Effector memory CD4-positive, alpha-beta T cell (primary cell): ENCODE data around the gene CCDC110.

Source experiments
- DNase-seq, 3 donors: peaks; one replicate each; pipeline ENCODE4 v3.0.0-alpha.2; 2020
- H3K27ac ChIP-seq: 2 replicates; pipeline ENCODE4 v1.7.0; 2013; ENCODE audit warnings: mild to moderate bottlenecking, low read length, moderate library complexity; ENCODE audit not compliant: insufficient read depth, poor library complexity, severe bottlenecking
- H3K27me3 ChIP-seq: replicated peaks from 2 replicates; pipeline ENCODE4 v1.7.0; 2013; ENCODE audit warnings: mild to moderate bottlenecking, low read length; ENCODE audit not compliant: insufficient read depth, control insufficient read depth, poor library complexity, severe bottlenecking
- H3K36me3 ChIP-seq: 2 replicates; pipeline ENCODE4 v1.7.0; 2013; ENCODE audit warnings: mild to moderate bottlenecking, low read length, moderate library complexity; ENCODE audit not compliant: control insufficient read depth, insufficient read depth
- H3K4me1 ChIP-seq: 2 replicates; pipeline ENCODE4 v1.7.0; 2013; ENCODE audit warnings: low read length, mild to moderate bottlenecking; ENCODE audit not compliant: control insufficient read depth, insufficient read depth, poor library complexity, severe bottlenecking
- H3K4me3 ChIP-seq: 2 replicates; pipeline ENCODE4 v1.7.0; 2013; ENCODE audit warnings: low read length, low read depth, mild to moderate bottlenecking; ENCODE audit not compliant: insufficient read depth, poor library complexity, severe bottlenecking
- H3K9me3 ChIP-seq: 2 replicates; pipeline ENCODE4 v1.7.0; 2013; ENCODE audit warnings: mild to moderate bottlenecking, low read length, moderate library complexity; ENCODE audit not compliant: control insufficient read depth

CCDC110 gene

GRCh38 chr4:185508181-185508580 is 36.6 kb upstream of the CCDC110 start:
- no peaks in the 10 kb centered on the region for H3K9me3 ChIP-seq
- peaks cover 9% of the 10 kb centered on the region for H3K27me3 ChIP-seq
- H3K4me1 ChIP-seq: peaks cover 6% of the 10 kb centered on the region
- no peak for DNase-seq
- no peak overlapping the region for H3K4me3 ChIP-seq
- H3K36me3 ChIP-seq: no peaks in the 10 kb centered on the region
- no peak overlapping the region for H3K27ac ChIP-seq

- H3K27me3 ChIP-seq: no peaks in the 10 kb centered on the region
- DNase-seq: no peak
- H3K4me1 ChIP-seq: no peaks in the 10 kb centered on the region
- no peaks in the 10 kb centered on the region for H3K9me3 ChIP-seq
- no peak overlapping the region for H3K4me3 ChIP-seq
- H3K27ac ChIP-seq: no peak overlapping the region
- H3K36me3 ChIP-seq: no peaks in the 10 kb centered on the region
Observed at GRCh38 chr4:185506422-185506821, 34.9 kb upstream of the CCDC110 start.

- Histone ChIP-seq H3K4me3 (no peak overlapping the region), H3K27ac (no peak overlapping the region), H3K4me1 (no peaks in the 10 kb centered on the region), H3K9me3 (no peaks in the 10 kb centered on the region), H3K36me3 (no peaks in the 10 kb centered on the region), H3K27me3 (no peaks in the 10 kb centered on the region)
- DNase-seq: no peak
Observed at GRCh38 chr4:185504098-185505047, 32.8 kb upstream of the CCDC110 start.

GRCh38 chr4:185502386-185502785 is 30.9 kb upstream of the CCDC110 start:
- DNase-seq: no peak
- Histone ChIP-seq H3K27ac (no peak overlapping the region), H3K4me1 (no peaks in the 10 kb centered on the region), H3K36me3 (no peaks in the 10 kb centered on the region), H3K27me3 (no peaks in the 10 kb centered on the region), H3K4me3 (no peak overlapping the region), H3K9me3 (no peaks in the 10 kb centered on the region)

- no peaks in the 10 kb centered on the region for H3K9me3 ChIP-seq
- no peak for DNase-seq
- no peaks in the 10 kb centered on the region for H3K27me3 ChIP-seq
- no peaks in the 10 kb centered on the region for H3K36me3 ChIP-seq
- H3K4me3 ChIP-seq: no peak overlapping the region
- no peak overlapping the region for H3K27ac ChIP-seq
- H3K4me1 ChIP-seq: no peaks in the 10 kb centered on the region
Observed at GRCh38 chr4:185500576-185500975, 29.0 kb upstream of the CCDC110 start.

- no peak overlapping the region for H3K27ac ChIP-seq
- no peaks in the 10 kb centered on the region for H3K4me1 ChIP-seq
- H3K9me3 ChIP-seq: no peaks in the 10 kb centered on the region
- no peaks in the 10 kb centered on the region for H3K36me3 ChIP-seq
- H3K27me3 ChIP-seq: no peaks in the 10 kb centered on the region
- no peak overlapping the region for H3K4me3 ChIP-seq
- no peak for DNase-seq
Observed at GRCh38 chr4:185500035-185500434, 28.5 kb upstream of the CCDC110 start.

GRCh38 chr4:185488650-185489049 is 17.1 kb upstream of the CCDC110 start:
- DNase-seq: no peak
- H3K9me3 ChIP-seq: no peaks in the 10 kb centered on the region
- no peak overlapping the region for H3K27ac ChIP-seq
- no peaks in the 10 kb centered on the region for H3K36me3 ChIP-seq
- H3K4me1 ChIP-seq: no peaks in the 10 kb centered on the region
- peaks cover 3% of the 10 kb centered on the region for H3K27me3 ChIP-seq
- no peak overlapping the region for H3K4me3 ChIP-seq

GRCh38 chr4:185481401-185481800 is 9.9 kb upstream of the CCDC110 start:
- no peak overlapping the region for H3K4me3 ChIP-seq

GRCh38 chr4:185480016-185480732 is 8.6 kb upstream of the CCDC110 start:
- Histone ChIP-seq H3K27ac (no peak overlapping the region), H3K9me3 (no peaks in the 10 kb centered on the region), H3K36me3 (no peaks in the 10 kb centered on the region), H3K27me3 (no peaks in the 10 kb centered on the region), H3K4me3 (no peak overlapping the region), H3K4me1 (no peaks in the 10 kb centered on the region)
- DNase-seq: no peak

More at GRCh38 chr4:185481401-185481800, 9.9 kb upstream of the CCDC110 start:
- Histone ChIP-seq H3K9me3 (no peaks in the 10 kb centered on the region), H3K4me1 (no peaks in the 10 kb centered on the region), H3K27ac (no peak overlapping the region), H3K27me3 (no peaks in the 10 kb centered on the region), H3K36me3 (no peaks in the 10 kb centered on the region)
- no peak for DNase-seq

GRCh38 chr4:185479507-185479971 is 8.0 kb upstream of the CCDC110 start:
- no peaks in the 10 kb centered on the region for H3K9me3 ChIP-seq
- no peak for DNase-seq
- no peak overlapping the region for H3K27ac ChIP-seq
- no peaks in the 10 kb centered on the region for H3K27me3 ChIP-seq
- no peaks in the 10 kb centered on the region for H3K4me1 ChIP-seq
- no peak overlapping the region for H3K4me3 ChIP-seq
- no peaks in the 10 kb centered on the region for H3K36me3 ChIP-seq
